Effector memory CD4-positive, alpha-beta T cell (primary cell): ENCODE measurements around the gene OSTM1.
"Not testable (repeated sequence)": the region's sequence is repeated elsewhere in the genome, so short reads cannot be mapped to it uniquely, and the experiment has no call there.

ENCODE experiments used
- DNase-seq, 3 donors: peaks; one replicate each; pipeline ENCODE4 v3.0.0-alpha.2; 2020
- H3K27ac ChIP-seq: 2 replicates; pipeline ENCODE4 v1.7.0; 2013; ENCODE audit warnings: mild to moderate bottlenecking, low read length, moderate library complexity; ENCODE audit not compliant: insufficient read depth, poor library complexity, severe bottlenecking
- H3K27me3 ChIP-seq: replicated peaks from 2 replicates; pipeline ENCODE4 v1.7.0; 2013; ENCODE audit warnings: mild to moderate bottlenecking, low read length; ENCODE audit not compliant: insufficient read depth, control insufficient read depth, poor library complexity, severe bottlenecking
- H3K36me3 ChIP-seq: 2 replicates; pipeline ENCODE4 v1.7.0; 2013; ENCODE audit warnings: mild to moderate bottlenecking, low read length, moderate library complexity; ENCODE audit not compliant: control insufficient read depth, insufficient read depth
- H3K4me1 ChIP-seq: 2 replicates; pipeline ENCODE4 v1.7.0; 2013; ENCODE audit warnings: low read length, mild to moderate bottlenecking; ENCODE audit not compliant: control insufficient read depth, insufficient read depth, poor library complexity, severe bottlenecking
- H3K4me3 ChIP-seq: 2 replicates; pipeline ENCODE4 v1.7.0; 2013; ENCODE audit warnings: low read length, low read depth, mild to moderate bottlenecking; ENCODE audit not compliant: insufficient read depth, poor library complexity, severe bottlenecking
- H3K9me3 ChIP-seq: 2 replicates; pipeline ENCODE4 v1.7.0; 2013; ENCODE audit warnings: mild to moderate bottlenecking, low read length, moderate library complexity; ENCODE audit not compliant: control insufficient read depth

The OSTM1 gene

DNA sequence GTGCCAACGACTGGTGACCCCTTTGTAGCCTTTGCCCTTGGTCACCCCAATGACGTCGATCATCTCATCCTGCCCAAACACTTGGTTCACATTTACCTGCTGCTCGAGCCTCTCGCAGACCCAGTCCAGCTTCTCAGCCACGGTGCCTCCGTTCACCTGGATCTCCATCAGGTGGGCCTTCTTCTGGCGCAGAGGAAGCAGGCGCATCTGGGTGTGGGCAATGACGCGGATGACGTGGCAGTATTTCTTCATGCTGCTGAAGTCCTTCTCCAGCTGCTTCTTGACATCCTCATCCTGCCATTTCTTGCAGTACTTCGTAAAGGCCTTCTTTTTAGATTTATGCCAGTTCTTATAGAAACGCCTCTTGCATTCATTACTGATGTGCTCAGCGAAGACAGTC lies 69.7 kb downstream of the OSTM1 start:
- Histone ChIP-seq H3K4me3 (no peak overlapping the region), H3K27ac (no peak overlapping the region), H3K27me3 (no peaks in the 10 kb centered on the region), H3K4me1 (no peaks in the 10 kb centered on the region), H3K36me3 (no peaks in the 10 kb centered on the region), H3K9me3 (no peaks in the 10 kb centered on the region)
- no peak for DNase-seq

DNA sequence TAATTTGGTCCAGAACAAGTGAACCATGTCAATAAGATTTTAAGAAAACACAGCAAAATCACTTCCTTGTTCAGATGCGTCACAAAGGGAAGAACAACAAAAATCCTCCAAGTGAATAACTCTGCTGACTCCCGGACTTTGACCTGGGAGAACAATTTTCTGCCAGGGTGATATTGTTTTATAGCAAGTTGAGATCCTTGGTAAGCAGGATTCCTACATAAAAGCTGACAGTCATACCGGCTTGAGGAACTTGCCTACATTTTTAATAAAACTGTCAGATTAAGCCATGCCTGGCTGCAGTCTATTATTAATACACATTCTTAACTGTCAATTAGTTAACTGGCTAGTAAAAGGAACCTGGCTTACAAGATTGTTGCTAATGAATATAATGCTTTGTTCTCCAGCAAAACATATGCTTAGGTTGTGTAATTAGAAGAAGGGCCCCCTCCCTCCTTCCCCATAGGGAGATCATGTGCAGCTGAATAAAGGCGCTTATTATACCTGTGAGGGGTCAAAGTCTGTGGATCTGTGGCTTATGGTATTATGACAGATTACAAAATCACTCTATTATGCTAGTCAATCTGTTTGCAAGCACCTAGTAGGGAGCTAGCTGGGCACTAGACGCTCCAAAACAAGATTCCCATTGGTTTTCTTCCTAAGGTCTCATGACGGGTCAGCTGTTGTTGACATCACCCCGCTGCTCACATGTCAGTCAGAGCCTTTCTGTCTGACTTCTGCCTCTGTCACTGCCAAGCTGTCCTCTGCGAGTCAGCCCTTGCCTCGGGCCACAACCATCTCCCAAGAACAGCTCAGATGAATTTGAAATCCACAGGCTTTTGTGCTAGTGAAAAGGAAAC lies 71.9 kb downstream of the OSTM1 start:
- no peak for DNase-seq
- no peaks in the 10 kb centered on the region for H3K36me3 ChIP-seq
- no peaks in the 10 kb centered on the region for H3K4me1 ChIP-seq
- no peak overlapping the region for H3K27ac ChIP-seq
- H3K27me3 ChIP-seq: no peaks in the 10 kb centered on the region
- H3K4me3 ChIP-seq: no peak overlapping the region
- H3K9me3 ChIP-seq: no peaks in the 10 kb centered on the region

DNA sequence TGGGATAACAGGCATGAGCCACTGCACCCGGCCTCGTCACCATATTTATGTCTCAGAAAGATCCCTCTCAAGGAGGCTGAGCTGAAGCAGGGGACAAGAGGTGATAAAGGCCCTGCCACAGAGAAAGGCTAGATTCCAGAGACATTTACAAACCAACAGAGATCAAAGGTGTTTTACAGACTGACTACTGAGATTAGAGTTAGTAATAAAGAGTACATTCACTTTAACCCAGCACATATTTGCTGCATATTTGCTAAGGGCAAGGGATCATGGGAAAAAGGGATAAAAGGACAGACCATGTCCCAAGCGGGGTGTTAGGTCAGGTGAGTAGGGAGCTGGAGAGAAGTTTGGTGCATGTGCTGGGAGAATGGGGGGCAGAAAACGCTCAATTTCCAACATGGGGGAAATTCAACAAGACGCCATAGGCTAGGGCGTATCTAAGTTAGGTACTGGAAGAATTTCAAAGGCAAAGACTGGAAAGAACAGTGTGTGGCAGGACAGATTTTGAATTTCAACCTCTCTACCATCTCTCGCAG lies 72.8 kb downstream of the OSTM1 start:
- no peaks in the 10 kb centered on the region for H3K27me3 ChIP-seq
- no peaks in the 10 kb centered on the region for H3K4me1 ChIP-seq
- H3K27ac ChIP-seq: no peak overlapping the region
- H3K36me3 ChIP-seq: no peaks in the 10 kb centered on the region
- DNase-seq: no peak
- no peak overlapping the region for H3K4me3 ChIP-seq
- no peaks in the 10 kb centered on the region for H3K9me3 ChIP-seq

DNA sequence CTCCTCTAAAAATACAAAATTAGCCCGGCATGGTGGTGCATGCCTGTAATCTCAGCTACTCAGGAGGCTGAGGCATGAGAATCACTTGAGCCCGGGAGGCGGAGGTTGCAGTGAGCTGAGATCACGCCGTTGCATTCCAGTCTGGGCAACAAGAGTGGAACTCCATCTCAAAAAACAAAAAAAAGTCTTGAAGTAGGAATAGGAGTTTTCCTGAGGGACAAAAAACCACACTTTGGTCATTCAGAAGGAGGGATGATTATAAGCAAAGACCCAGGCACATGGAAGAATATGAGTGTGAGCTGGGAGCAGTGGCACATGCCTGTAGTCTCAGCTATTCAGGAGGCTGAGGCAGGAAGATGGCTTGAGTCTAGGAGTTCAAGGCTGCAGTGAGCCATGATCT lies 74.3 kb downstream of the OSTM1 start:
- H3K27ac ChIP-seq, H3K27me3 ChIP-seq, H3K4me1 ChIP-seq, H3K36me3 ChIP-seq, DNase-seq, H3K9me3 ChIP-seq, H3K4me3 ChIP-seq: not testable (repeated sequence)

DNA sequence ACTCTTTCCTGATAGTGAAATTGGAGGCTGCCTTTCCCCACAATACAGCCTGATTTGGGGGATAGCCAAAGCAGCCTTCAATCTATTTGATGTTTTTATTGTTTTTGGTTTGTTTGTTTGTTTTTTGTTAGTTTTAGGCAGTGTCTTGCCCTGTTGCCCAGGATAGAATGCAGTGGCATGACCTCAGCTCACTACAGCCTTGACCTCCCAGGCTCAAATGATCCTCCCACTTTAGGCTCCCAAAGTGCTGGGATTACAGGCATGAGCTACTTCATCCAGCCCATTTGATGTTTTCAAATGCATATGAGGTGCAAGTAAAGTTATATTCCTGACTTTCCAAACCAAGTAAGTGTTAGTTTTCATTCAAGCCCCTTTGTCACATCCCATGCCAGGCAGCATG lies 75.2 kb downstream of the OSTM1 start:
- no peaks in the 10 kb centered on the region for H3K9me3 ChIP-seq
- no peaks in the 10 kb centered on the region for H3K36me3 ChIP-seq
- no peaks in the 10 kb centered on the region for H3K27me3 ChIP-seq
- no peaks in the 10 kb centered on the region for H3K4me1 ChIP-seq
- no peak overlapping the region for H3K27ac ChIP-seq
- no peak overlapping the region for H3K4me3 ChIP-seq
- no peak for DNase-seq

DNA sequence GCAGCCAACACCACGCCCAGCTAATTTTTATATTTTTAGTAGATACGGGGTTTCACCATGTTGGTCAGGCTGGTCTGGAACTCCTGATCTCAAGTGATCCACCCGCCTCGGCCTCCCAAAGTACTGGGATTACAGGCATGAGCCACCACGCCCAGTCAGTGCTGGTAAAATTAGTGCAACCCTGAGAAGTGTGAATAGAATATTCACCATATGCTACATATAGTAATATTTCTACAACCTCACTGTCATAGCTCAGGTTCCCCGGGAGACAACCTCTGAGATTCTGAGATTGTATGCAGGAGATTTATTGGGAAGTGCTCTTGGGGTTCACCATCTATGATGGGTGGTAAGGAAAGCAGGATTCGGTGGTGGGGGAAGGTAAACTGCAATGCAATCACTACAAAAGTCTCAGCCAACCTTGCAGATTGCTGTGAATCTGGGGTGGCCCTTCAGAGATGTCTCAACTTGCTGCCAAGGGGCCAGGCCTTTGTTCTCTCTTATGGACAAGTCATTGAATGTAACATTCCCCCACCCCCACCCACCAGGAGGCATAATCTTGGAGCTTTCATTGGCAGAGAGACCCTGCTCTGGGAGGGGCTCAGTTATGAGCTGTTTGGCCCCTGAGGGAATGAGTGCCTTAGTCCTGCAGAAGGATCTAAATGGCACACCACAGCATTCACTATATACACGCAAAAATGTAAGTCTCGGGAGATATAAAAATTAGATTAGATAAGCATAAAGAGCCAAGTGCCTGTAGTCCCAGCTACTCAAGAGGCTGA lies 82.6 kb downstream of the OSTM1 start:
- DNase-seq: no peak
- no peaks in the 10 kb centered on the region for H3K36me3 ChIP-seq
- no peaks in the 10 kb centered on the region for H3K4me1 ChIP-seq
- no peaks in the 10 kb centered on the region for H3K9me3 ChIP-seq
- H3K4me3 ChIP-seq: no peak overlapping the region
- H3K27me3 ChIP-seq: no peaks in the 10 kb centered on the region
- H3K27ac ChIP-seq: no peak overlapping the region
